Mucosa of gallbladder (tissue), 1 donor: ENCODE data around the gene DOCK4. TPM values are rescaled to one million over a fixed set of nuclear protein-coding genes. Genes with fewer than 3 reads are reported as not detected.

Experiments used
- DNase-seq: peaks from one replicate; pipeline ENCODE4 v3.0.0-alpha.2; 2020; ENCODE audit warnings: low spot score
- total RNA-seq: library from RNA; stranded (reverse); gene quantifications from one replicate; pipeline ENCODE4 v1.2.1, GENCODE V29; 2021
- donor health status: DM: no; HTN: no; CAD: no.

The DOCK4 gene
- total RNA-seq, 1 donor from 2014 or later: 26.1 TPM

DNA sequence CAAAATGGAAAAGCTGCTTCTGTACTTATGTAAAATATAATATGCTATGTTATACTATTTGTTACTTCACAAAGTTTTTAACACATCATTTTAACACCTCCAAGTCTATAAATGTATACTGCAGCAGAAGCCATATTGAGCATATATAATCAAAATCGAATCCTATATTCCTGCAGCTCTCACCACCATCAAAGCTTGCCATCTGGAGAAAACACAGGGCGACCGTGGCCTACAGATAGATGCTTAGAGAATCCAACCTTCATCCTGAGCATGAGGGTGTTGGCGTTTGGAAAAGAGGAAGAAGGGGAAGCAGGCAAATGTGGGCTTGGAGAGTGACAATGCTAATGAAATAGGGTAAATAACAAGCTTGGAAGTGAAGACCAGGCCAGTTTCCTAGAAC lies 385.2 kb downstream of the DOCK4 start:
- no peak for DNase-seq

- DNase-seq: no peak
Observed at GRCh38 chr7:111820621-111821020, 385.6 kb downstream of the DOCK4 start.

DNA sequence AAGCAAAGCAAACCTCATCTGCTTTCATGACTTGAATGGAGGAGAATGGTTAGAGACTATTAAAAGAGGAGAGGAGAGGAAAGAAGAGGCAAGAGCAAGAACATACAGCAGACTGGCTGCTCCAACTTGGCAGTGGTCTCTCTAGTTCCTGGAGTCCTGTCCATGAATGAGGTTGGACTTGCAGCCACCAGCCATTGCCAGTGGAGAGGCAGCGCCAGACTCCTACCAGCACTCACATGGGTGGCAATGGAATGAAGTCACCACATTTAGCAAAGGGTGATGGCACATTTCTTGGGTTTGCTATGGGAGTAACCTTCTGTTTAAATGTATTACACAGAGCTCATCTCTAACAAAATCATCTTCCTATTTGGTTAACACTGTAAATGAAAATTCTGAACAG lies 386.1 kb downstream of the DOCK4 start:
- no peak for DNase-seq

GRCh38 chr7:111815354-111815753 lies 390.8 kb downstream of the DOCK4 start:
- no peak for DNase-seq

- no peak for DNase-seq
Observed at GRCh38 chr7:111813306-111813705, 392.9 kb downstream of the DOCK4 start.

DNA sequence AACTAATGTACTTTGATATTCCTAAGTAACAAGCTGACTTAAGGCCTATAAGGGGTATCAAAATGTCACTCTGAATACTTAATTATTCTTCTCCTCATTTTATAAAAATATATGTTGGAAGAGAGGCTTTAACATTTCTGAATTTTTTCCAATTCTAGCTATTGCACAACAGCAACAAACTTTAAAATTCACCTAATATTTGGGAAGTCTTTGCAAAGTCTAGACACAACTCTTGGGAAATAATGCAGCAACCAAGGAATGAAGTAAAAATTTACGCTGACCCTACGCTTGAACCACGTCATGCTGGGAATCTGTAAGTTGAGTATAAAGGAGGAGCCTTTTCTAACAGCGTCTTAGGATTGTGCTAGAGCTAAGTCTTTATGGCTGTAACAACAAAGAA lies 400.0 kb downstream of the DOCK4 start:
- no peak for DNase-seq

DNA sequence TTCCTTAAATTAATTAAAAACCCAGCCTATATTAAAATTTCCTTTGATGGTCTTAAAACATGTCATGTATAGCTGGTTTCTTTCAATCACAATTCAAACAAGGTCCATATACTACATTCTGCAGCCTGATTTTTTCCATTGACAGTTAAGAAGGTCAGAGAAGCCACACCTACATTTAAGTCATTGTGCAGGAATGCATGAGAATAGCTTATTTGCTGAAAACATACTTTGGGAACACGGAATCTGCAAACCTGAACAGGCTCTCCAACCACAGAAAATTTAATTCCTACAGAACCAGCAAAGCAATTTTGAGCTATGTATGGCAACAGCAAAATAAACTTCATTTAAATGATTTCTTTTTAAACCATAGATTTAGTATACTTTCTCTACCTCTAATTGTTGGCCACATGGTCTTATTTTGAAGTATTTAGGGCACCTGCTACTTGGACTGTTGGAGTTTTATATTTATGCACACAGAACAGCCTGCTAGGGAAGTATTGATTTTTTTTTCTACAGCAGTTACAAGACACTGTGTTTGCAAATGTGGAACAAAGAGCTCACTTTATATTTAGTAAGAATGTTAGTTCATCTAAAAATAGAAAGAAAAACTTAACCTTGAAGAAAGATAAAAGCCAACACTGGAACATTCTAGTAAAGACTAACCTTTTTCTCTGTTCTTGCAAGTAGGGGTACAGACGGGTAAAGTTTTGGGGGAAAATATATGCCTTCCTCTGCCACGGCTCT lies 403.0 kb downstream of the DOCK4 start:
- DNase-seq: no peak

DNA sequence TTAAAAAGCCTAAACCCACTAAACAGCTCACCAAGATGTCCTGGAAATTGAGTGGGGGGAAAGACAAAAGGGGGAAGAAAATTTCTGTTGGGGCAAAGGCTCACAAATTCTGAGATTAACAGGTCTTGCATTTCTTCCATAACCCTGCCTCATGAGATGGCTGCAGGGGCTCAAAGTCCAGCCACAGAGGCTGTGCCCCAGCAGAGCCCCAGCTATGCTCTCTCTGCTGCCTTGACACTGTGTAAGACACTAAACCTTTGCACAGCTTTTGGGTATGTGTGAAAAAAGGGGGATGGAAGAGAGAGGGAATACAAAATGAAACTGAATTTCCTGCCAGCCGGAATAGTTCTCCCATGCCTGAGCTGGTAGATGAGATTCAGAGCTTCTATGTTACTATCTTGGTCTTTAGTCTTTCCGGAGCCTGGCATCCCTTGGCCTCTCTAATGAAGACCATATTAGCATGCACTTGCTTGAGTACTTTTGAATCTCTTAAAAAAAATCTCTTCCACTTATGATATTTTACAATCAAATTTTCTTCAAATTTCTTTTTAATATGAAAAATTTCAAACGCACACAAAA lies 403.9 kb downstream of the DOCK4 start:
- DNase-seq: peak; percentile 14

DNA sequence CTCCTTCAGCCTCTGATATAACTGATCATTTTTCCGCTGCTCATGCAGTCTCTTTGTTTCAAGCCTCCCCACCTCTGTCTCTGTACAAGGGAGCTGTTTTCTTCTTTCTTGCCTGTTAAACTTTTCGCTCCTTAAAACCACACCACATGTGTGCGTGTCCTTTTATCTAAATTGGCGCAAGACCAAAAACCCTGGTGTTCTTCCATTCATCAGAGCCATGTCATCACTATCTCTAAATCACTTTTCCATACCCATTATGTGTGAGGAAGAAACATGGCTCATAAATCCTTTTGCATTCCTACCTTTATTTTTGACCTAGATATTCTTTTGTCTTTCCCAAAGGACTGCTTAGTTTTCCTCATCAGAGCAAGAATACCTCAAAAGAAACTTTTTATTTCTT lies 404.9 kb downstream of the DOCK4 start:
- DNase-seq: no peak

- DNase-seq: no peak
Observed at GRCh38 chr7:111796671-111797070, 409.5 kb downstream of the DOCK4 start.

GRCh38 chr7:111789870-111790269 lies 416.3 kb downstream of the DOCK4 start:
- no peak for DNase-seq

- DNase-seq: no peak
Observed at GRCh38 chr7:111789048-111789320, 417.2 kb downstream of the DOCK4 start.

DNA sequence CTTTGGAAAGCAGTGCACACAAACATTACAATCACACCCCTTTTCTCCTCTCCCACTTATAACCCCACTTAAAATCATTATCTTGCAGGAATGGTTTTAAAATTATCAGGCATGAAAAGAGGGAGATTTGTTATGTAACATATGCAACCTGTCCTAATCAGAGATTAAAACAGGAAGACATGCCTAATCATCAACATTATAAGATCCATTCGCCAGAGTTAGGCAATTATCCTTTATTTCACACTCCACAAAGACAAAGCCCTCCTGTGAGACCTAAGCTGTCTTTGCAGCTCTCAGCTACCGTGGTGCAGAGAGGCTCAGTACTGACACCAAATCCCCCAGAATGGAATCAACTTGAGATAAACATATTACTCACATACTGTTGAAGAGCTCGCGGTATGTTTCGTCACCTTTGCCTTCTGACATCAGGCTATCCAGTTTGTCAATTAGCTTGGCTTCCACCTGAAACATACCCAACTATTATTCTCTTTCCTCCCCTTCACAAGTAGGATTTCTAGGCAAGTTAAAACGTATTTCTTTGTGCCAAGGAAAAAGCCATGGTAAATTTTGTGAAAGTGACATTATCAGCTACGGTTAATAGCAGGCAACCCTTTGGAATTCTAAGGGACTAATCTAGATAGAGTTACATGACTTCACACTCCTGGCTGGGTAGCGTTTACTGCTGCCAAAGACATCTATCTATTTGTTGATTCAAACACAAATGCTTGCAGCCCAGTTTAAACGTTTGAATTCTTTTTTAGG lies 417.7 kb downstream of the DOCK4 start:
- DNase-seq: no peak

GRCh38 chr7:111787741-111788140 lies 418.5 kb downstream of the DOCK4 start:
- DNase-seq: no peak

DNA sequence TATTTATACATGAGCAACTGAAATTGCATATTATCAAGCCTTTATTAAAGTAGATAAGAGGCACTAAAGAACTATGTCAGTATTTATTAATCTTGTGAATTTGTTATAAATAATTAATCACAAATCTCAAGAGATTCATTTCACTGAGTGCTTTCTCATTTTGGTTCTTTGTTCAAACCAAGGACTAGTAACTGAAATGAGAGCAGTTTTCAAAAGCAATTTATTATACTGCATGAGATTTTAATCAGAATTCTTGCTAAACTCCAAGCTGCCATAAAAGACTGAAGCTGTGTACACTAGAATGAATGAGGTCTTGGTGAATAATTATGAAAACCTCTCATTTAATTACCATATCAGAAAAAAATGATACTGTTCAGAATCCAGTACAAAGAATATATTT lies 419.1 kb downstream of the DOCK4 start:
- no peak for DNase-seq

DNA sequence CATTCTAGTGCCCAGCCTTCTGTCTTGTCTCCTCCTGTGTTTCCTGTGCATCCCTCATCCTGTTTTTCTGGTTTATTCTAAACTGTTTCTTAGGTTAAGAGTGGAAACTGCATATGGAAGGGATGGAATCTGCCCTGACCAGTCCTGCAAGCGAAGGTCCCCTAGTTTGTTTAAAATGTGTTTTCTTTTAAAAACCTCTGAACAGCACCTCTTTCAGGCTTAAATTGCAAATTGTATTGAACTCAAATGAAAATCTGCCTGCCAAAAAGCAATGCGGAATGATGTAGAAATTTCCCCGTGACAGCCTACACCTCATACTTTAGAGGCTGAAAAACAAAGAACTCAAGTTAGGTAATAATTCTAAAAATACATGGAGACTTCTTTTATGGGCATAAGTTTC lies 421.1 kb downstream of the DOCK4 start:
- no peak for DNase-seq

GRCh38 chr7:111784296-111784695 lies 421.9 kb downstream of the DOCK4 start:
- DNase-seq: no peak

- no peak for DNase-seq
Observed at GRCh38 chr7:111783854-111784253, 422.3 kb downstream of the DOCK4 start.

DNA sequence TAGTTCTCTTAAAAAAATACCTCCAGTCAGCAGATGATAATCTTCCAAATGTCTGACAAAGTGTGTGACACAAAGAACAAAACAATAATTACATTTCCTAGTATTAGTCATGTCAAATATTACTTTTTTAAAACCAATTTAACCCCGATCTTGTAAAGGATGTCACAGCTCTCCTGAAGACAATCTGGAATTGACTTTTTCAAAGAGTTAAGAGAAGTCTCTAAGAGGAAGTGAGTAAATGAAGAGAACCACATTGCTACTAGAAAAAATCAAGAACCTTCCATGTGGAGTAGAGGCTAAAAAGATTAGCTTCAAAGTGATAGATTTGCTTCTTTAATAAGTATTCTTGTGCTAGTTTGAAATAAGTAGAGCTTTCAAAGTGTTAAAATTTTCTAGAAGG lies 425.7 kb downstream of the DOCK4 start:
- no peak for DNase-seq

DNA sequence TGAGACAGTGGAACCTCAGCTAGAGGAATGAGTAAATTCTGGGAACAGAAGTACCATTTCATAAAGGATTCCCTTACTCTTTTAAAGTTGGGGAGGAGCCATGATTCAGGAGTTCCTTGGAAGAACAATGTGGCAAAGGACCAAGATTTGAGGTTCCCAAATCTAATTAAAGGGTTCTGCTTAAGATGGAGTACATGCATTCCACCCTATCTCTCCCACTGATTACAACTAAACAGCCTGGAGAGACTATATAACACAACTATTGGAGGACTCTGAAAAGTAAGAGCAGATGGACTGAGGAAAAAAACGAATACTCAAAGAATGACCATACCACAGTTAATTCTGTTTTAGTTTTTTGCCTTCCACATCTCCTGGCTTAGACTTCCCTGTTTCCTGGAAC lies 431.0 kb downstream of the DOCK4 start:
- DNase-seq: no peak

DNA sequence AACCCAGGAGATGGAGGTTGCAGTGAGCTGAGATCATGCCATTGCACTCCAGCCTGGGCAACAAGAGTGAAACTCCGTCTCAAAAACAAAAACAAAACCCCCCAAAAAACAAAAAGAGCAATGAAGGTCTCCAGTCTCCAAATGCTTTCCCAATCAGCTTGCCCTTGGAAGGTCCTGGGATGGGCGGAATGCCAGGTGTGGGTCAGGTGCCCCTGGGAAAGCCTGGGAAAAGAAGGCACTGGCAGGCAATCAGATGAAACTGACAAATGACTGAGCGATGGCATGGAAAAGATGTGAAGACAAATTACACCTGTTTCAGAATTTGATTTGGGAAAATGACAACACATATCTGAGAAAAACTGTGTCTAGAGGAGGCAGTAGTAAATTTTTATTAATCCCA lies 433.5 kb downstream of the DOCK4 start:
- DNase-seq: no peak

GRCh38 chr7:111771638-111772037 lies 434.6 kb downstream of the DOCK4 start:
- no peak for DNase-seq

DNA sequence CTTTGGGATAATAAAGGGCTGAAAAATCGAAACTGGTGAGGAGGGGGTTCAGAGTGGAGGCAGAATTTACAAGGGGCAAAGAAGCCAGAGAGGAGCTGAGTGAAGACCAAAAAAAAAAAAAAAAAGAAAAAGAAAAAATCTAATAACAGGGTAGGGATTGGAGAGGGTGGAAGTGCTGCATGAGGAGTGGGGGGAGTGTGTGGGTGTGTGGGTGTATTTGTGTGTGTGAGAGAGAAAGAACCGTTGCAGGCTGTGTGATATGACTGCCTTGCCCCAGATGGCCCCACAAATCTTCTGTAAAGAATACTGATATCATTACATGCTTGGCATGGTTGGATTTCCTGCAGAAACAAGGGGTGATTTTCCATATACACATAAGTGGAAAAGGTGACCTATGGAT lies 436.1 kb downstream of the DOCK4 start:
- DNase-seq: no peak
